DOHH2 (cell line): Measurements from ENCODE around the gene MAP3K5.

ENCODE experiments used
- EZH2phosphoT487 ChIP-seq: fragments of 200-600 bp; sonication (generic); IDR thresholded peaks from 2 replicates; pipeline ENCODE4 v1.6.1; 2017; ENCODE audit warnings: borderline replicate concordance, mild to moderate bottlenecking, antibody characterized with exemption, low read length, moderate library complexity, mixed read lengths
- TF ChIP-seq, protein P1 (sequence below): fragments of 200-600 bp; sonication (generic); IDR thresholded peaks from one replicate; pipeline ENCODE4 v1.5.1; 2014; ENCODE audit warnings: antibody characterized with exemption, mild to moderate bottlenecking, low read depth, low read length; ENCODE audit not compliant: poor library complexity, severe bottlenecking

DNA sequence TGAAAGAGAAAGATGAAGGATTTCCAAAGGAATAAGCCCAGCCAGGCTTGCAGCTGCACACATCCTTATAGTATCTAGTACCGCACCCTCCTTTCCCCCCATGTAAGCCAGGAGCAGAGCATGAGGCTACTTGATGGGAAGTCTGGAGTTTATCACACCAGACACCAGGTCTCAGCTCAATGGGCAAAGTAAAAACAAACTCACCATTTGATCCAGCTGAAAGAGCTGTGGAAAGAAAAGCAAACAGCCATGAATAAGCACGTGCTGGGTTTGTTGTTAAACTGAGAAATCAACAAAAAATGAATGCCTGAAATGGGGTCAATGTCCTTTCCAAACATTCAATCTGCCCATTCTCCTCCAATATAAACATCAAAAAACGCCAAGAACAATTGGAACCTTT is 191.5 kb downstream of the MAP3K5 start:
- TF ChIP-seq, protein P1, sequence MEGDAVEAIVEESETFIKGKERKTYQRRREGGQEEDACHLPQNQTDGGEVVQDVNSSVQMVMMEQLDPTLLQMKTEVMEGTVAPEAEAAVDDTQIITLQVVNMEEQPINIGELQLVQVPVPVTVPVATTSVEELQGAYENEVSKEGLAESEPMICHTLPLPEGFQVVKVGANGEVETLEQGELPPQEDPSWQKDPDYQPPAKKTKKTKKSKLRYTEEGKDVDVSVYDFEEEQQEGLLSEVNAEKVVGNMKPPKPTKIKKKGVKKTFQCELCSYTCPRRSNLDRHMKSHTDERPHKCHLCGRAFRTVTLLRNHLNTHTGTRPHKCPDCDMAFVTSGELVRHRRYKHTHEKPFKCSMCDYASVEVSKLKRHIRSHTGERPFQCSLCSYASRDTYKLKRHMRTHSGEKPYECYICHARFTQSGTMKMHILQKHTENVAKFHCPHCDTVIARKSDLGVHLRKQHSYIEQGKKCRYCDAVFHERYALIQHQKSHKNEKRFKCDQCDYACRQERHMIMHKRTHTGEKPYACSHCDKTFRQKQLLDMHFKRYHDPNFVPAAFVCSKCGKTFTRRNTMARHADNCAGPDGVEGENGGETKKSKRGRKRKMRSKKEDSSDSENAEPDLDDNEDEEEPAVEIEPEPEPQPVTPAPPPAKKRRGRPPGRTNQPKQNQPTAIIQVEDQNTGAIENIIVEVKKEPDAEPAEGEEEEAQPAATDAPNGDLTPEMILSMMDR, result no peak
- TF ChIP-seq EZH2phosphoT487, result no peak
